K562 (cell line): ENCODE measurements around the gene UBE2V1. TPM values are rescaled to one million over a fixed set of nuclear protein-coding genes. Genes with fewer than 3 reads are reported as not detected.

Experiments
- CHD7 ChIP-seq: fragments of 200-600 bp; sonication (generic); IDR thresholded peaks from one replicate; pipeline ENCODE4 v1.6.1; 2012; ENCODE audit warnings: mild to moderate bottlenecking, low read depth, low read length, inconsistent platforms
- COPS2 ChIP-seq: fragments of 450-650 bp; conservative IDR thresholded peaks from 2 replicates; pipeline ENCODE4 v1.6.1; 2016; ENCODE audit warnings: mild to moderate bottlenecking, moderate library complexity
- ESRRB ChIP-seq: fragments of 250-450 bp; sonication (Bioruptor Pico); IDR thresholded peaks from 2 replicates; pipeline ENCODE4 v1.5.0; 2020; ENCODE audit warnings: mild to moderate bottlenecking, moderate library complexity, borderline replicate concordance
- ETV6 ChIP-seq, 3 experiments: fragments of 150-350 bp in 1 of 3; sonication (generic) in 1 of 3; formaldehyde crosslinking in 1 of 3; IDR thresholded peaks; 2 replicates each; pipeline versions ENCODE4 v1.6.1 to v1.8.0; 2014 to 2022; ENCODE audit warnings: borderline replicate concordance in 2 of 3, low read depth in 2 of 3, antibody characterized with exemption in 1 of 3, low read length in 1 of 3, mild to moderate bottlenecking in 1 of 3, missing genetic modification reagents in 1 of 3
- EWSR1 ChIP-seq: fragments of 450-650 bp; IDR thresholded peaks from 2 replicates; pipeline ENCODE4 v1.6.1; 2018; ENCODE audit warnings: borderline replicate concordance, mild to moderate bottlenecking, low read depth, moderate library complexity; ENCODE audit not compliant: partially characterized antibody
- EZH2 ChIP-seq: IDR thresholded peaks from 2 replicates; pipeline ENCODE4 v1.6.1; 2012; ENCODE audit warnings: low read depth, mild to moderate bottlenecking, inconsistent platforms, low read length, borderline replicate concordance
- KAT8 ChIP-seq: fragments of 450-650 bp; IDR thresholded peaks from 2 replicates; pipeline ENCODE4 v1.6.1; 2016; ENCODE audit warnings: low read depth, mild to moderate bottlenecking
- MAFF ChIP-seq: IDR thresholded peaks from 2 replicates; pipeline ENCODE4 v1.6.1; 2012; ENCODE audit warnings: low read length, improper control_type of control experiment
- NFIC ChIP-seq: fragments of 450-650 bp; IDR thresholded peaks from 2 replicates; pipeline ENCODE4 v1.6.1; 2017; ENCODE audit warnings: mild to moderate bottlenecking, inconsistent platforms
- RBM17 ChIP-seq: fragments of 200-400 bp; formaldehyde crosslinking; IDR thresholded peaks from 2 replicates; pipeline ENCODE4 v1.6.1; 2017; ENCODE audit warnings: low read depth, mild to moderate bottlenecking, low read length, borderline replicate concordance
- SMARCB1 ChIP-seq: IDR thresholded peaks from 2 replicates; pipeline ENCODE4 v1.6.1; 2011; ENCODE audit warnings: improper control_type of control experiment, low read depth; ENCODE audit not compliant: insufficient read length
- TCF7L2 ChIP-seq: fragments of 150-350 bp; IDR thresholded peaks from 2 replicates; pipeline ENCODE4 v1.6.1; 2016; ENCODE audit warnings: low read depth, mild to moderate bottlenecking, low read length, moderate library complexity
- ZFP1 ChIP-seq: fragments of 450-650 bp; formaldehyde crosslinking; IDR thresholded peaks from 2 replicates; pipeline ENCODE4 v1.4.0; 2020; ENCODE audit warnings: mild to moderate bottlenecking, mixed read lengths
- ZNF217 ChIP-seq: sonication (generic); formaldehyde crosslinking; IDR thresholded peaks from 2 replicates; pipeline ENCODE4 v1.8.0; 2022; ENCODE audit warnings: mild to moderate bottlenecking, missing genetic modification reagents
- ZNF253 ChIP-seq: fragments of 250-450 bp; sonication (Bioruptor Pico); conservative IDR thresholded peaks from 2 replicates; pipeline ENCODE4 v1.6.1; 2021; ENCODE audit warnings: mild to moderate bottlenecking
- ZNF444 ChIP-seq: fragments of 250-450 bp; sonication (Bioruptor Pico); IDR thresholded peaks from 2 replicates; pipeline ENCODE4 v1.4.0; 2020; ENCODE audit warnings: mild to moderate bottlenecking, moderate library complexity
- ZNF707 ChIP-seq: fragments of 250-450 bp; sonication (Bioruptor Pico); conservative IDR thresholded peaks from 2 replicates; pipeline ENCODE4 v1.8.0; 2022; ENCODE audit warnings: inconsistent platforms, mild to moderate bottlenecking, moderate library complexity
- polyA plus RNA-seq, 8 experiments: library from polyadenylated mRNA; depleted of rRNA in 4 of 8; stranded (reverse) in 5 of 8; unstranded in 3 of 8; fragments of >200 nt; fragmentation: Nextera tagmentation in 2 of 8; fragmentation: Illumina TruSeq in 1 of 8; extraction: Ambion mirVana in 2 of 8; extraction: Trizol in 1 of 8; gene quantifications; 2 replicates each; pipeline versions ENCODE4 v1.2.1 to v1.2.3, GENCODE V29; 2011 to 2014; ENCODE audit warnings: inconsistent platforms in 1 of 8, missing spikeins in 1 of 8
- total RNA-seq, 7 experiments: library from RNA; depleted of rRNA in 6 of 7; stranded (reverse); fragments of >200 nt in 6 of 7; fragmentation: Illumina TruSeq in 2 of 7; extraction: Trizol in 2 of 7; gene quantifications; 2 replicates each; pipeline versions ENCODE4 v1.2.1 to v1.2.3, GENCODE V29; 2011 to 2021; ENCODE audit warnings: low replicate concordance in 1 of 7

The UBE2V1 gene
- total and polyA plus RNA-seq, 9 of the 15 experiments (the other 6 are each of a cell fraction or from before 2014, with no cell fraction given), result 93.0 to 357 (median 119) TPM

GRCh38 chr20:50115591-50116367, 2.8 kb upstream of the UBE2V1 start (continued):
- TF ChIP-seq CHD7 (no peak), COPS2 (no peak), ZFP1 (CRISPR knock-in tag) (no peak), NFIC (peak; percentile 32), ZNF707 (CRISPR knock-in tag) (no peak), ESRRB (no peak), ETV6 (IDR thresholded peaks at IDR 0.05; ENCODE audit: borderline replicate concordance in 1 of 2, low read depth in 2 of 2, low read length in 1 of 2) (no peak), ETV6 (CRISPR knock-in tag; IDR thresholded peaks at IDR 0.05; ENCODE audit: borderline replicate concordance) (no peak; the same call in 1 of the 2 replicates), RBM17 (no peak), MAFF (no peak), EZH2 (no peak), ZNF444 (CRISPR knock-in tag) (no peak), ZNF253 (CRISPR knock-in tag) (no peak), ZNF217 (CRISPR knock-in tag) (no peak), TCF7L2 (no peak), SMARCB1 (no peak), KAT8 (no peak), EWSR1 (no peak)
